T-helper 17 cell (primary cell): ENCODE results near the gene KLK12. TPM values are rescaled to one million over a fixed set of nuclear protein-coding genes. Genes with fewer than 3 reads are reported as not detected.
A peak's percentile ranks its signal among the peaks of the same experiment; 100 is the strongest.

Experiments used
- ATAC-seq: fragments of 150-1000 bp; cut with Tn5 transposase; 2 replicates; pipeline ENCODE4 v1.10.0; 2021; ENCODE audit warnings: mild to moderate bottlenecking, moderate library complexity
- DNase-seq, 3 donors: peaks; one replicate each; pipeline versions ENCODE4 v3.0.0 to v3.0.0-alpha.2; 2020 to 2021
- H3K9me3 ChIP-seq: one replicate; pipeline ENCODE4 v1.7.0; 2013; ENCODE audit warnings: low read length, mild to moderate bottlenecking; ENCODE audit not compliant: control insufficient read depth, poor library complexity, severe bottlenecking
- H3K27ac Mint-ChIP-seq: one replicate; pipeline ENCODE4 v1.8.0; 2022; ENCODE audit warnings: mild to moderate bottlenecking, moderate library complexity, mixed read lengths
- H3K27me3 Mint-ChIP-seq: one replicate; pipeline ENCODE4 v1.8.0; 2022; ENCODE audit warnings: mixed read lengths
- H3K36me3 Mint-ChIP-seq: one replicate; pipeline ENCODE4 v1.8.0; 2022; ENCODE audit warnings: low read depth, mixed read lengths
- H3K4me1 Mint-ChIP-seq: one replicate; pipeline ENCODE4 v1.8.0; 2022; ENCODE audit warnings: mild to moderate bottlenecking, mixed read lengths
- H3K4me3 Mint-ChIP-seq: one replicate; pipeline ENCODE4 v1.8.0; 2022; ENCODE audit warnings: mild to moderate bottlenecking, moderate library complexity, mixed read lengths
- total RNA-seq, 4 donors: library from RNA in 2 of 4; stranded (reverse) in 2 of 4; gene quantifications; one replicate each; pipeline ENCODE4 v1.2.3 and lab custom pipeline; 2022 to 2026

The KLK12 gene
- total RNA-seq, 2 donors from 2014 or later = not detected

- Mint-ChIP-seq H3K27ac (no peak within 1 kb of the TSS), H3K27me3 (peaks cover 68% of the 10 kb centered on the region)
Observed at GRCh38 chr19:51019544-51019925, 15.3 kb downstream of the KLK12 start, which contains the start of gene KLK10. Gene KLK10, minus strand, starts transcription at chr19:51019709. Its CDS starts 579 bp downstream, at chr19:51019130.

GRCh38 chr19:51018745-51019543 is 15.9 kb downstream of the KLK12 start:
- DNase-seq (no peak), ATAC-seq (no peak)
- Mint-ChIP-seq H3K4me1 (peaks cover 18% of the 10 kb centered on the region), H3K36me3 (peaks cover 13% of the 10 kb centered on the region), H3K27me3 (peaks cover 71% of the 10 kb centered on the region), H3K4me3 (peak overlapping the region; percentile 81), H3K27ac (no peak overlapping the region)
- H3K9me3 ChIP-seq = no peaks in the 10 kb centered on the region

More at GRCh38 chr19:51019544-51019925, 15.3 kb downstream of the KLK12 start, which contains the start of gene KLK10:
- peaks cover 18% of the 10 kb centered on the region for H3K4me1 Mint-ChIP-seq
- peaks cover 13% of the 10 kb centered on the region for H3K36me3 Mint-ChIP-seq
- DNase-seq (no peak), ATAC-seq (no peak)
- no peaks in the 10 kb centered on the region for H3K9me3 ChIP-seq
- H3K4me3 Mint-ChIP-seq = peak within 1 kb of the TSS; percentile 81

DNA sequence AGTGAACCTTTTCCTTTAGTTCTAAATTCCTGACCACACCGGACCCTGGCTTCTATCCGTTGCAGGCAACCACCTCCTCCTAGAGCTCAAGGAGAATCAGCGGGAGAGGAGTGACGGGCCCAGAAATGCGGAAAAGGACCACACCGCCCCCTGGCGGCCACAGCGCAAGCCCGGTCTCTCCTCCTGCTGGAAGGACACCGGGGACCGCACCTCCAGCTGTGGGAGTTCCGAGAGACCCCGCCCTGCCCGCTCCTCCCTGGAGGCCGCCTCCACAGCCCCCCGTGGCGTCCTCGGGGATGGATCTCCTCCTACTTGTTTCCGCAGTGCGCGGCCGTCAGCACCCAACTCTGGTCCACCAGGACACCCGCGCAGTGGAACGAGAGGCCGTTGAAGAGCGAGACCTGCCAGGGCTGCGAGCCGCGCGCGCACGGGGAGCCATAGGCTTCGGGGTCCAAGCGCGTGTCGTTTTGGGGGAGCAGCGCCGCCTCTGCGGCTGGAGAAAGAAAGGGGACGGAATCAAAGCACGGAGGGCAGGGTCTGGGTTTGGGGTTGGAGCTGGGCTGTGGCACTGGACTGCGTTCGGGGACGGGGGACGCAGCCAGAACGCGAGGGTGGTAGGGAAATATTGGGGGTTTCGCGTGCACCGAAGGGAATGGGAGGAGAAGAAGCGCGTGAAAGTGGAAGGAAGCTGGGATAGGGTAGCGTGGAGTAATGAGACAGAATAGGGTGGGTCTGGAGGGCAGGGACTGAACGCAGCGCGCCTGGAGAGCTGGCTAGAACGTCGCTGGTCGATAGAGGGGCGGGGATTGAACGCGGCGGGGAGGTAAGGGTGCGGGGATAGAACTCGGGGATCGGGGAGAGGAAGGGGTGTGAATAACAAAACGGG is 17.8 kb downstream of the KLK12 start:
- Mint-ChIP-seq H3K4me1 (peaks cover 16% of the 10 kb centered on the region), H3K36me3 (peaks cover 13% of the 10 kb centered on the region), H3K27ac (peak overlapping the region; percentile 32), H3K4me3 (peak overlapping the region; percentile 57), H3K27me3 (peaks cover 72% of the 10 kb centered on the region)
- ATAC-seq = no peak
- peak in 1 of 3 donors; percentile 16 for DNase-seq
- H3K9me3 ChIP-seq = no peaks in the 10 kb centered on the region

- Mint-ChIP-seq H3K27me3 (peaks cover 76% of the 10 kb centered on the region), H3K36me3 (peaks cover 13% of the 10 kb centered on the region), H3K27ac (no peak overlapping the region), H3K4me3 (no peak overlapping the region), H3K4me1 (peaks cover 16% of the 10 kb centered on the region)
- no peak for ATAC-seq
- no peak for DNase-seq
- H3K9me3 ChIP-seq = no peaks in the 10 kb centered on the region
Observed at GRCh38 chr19:51015691-51016267, 19.0 kb downstream of the KLK12 start.

GRCh38 chr19:51014242-51014641 is 20.6 kb downstream of the KLK12 start:
- peaks cover 82% of the 10 kb centered on the region for H3K27me3 Mint-ChIP-seq

GRCh38 chr19:51012661-51013190 is 22.1 kb downstream of the KLK12 start:
- Mint-ChIP-seq H3K4me1 (peaks cover 5% of the 10 kb centered on the region), H3K36me3 (peaks cover 8% of the 10 kb centered on the region), H3K27me3 (peaks cover 78% of the 10 kb centered on the region), H3K4me3 (no peak overlapping the region), H3K27ac (no peak overlapping the region)
- DNase-seq = no peak
- H3K9me3 ChIP-seq = no peaks in the 10 kb centered on the region
- ATAC-seq = no peak

More at GRCh38 chr19:51014242-51014641, 20.6 kb downstream of the KLK12 start:
- Mint-ChIP-seq H3K27ac (no peak overlapping the region), H3K36me3 (peaks cover 10% of the 10 kb centered on the region), H3K4me3 (no peak overlapping the region), H3K4me1 (peaks cover 12% of the 10 kb centered on the region)
- no peaks in the 10 kb centered on the region for H3K9me3 ChIP-seq
- ATAC-seq (no peak), DNase-seq (no peak)

GRCh38 chr19:51010066-51010795 is 24.6 kb downstream of the KLK12 start:
- H3K36me3 Mint-ChIP-seq = peaks cover 2% of the 10 kb centered on the region
- H3K9me3 ChIP-seq = no peaks in the 10 kb centered on the region
- ATAC-seq (no peak), DNase-seq (no peak)
- peaks cover 75% of the 10 kb centered on the region for H3K27me3 Mint-ChIP-seq
- H3K4me3 Mint-ChIP-seq = no peak overlapping the region
- no peak overlapping the region for H3K27ac Mint-ChIP-seq
- H3K4me1 Mint-ChIP-seq = peaks cover 2% of the 10 kb centered on the region

GRCh38 chr19:51009061-51009891 is 25.5 kb downstream of the KLK12 start:
- no peaks in the 10 kb centered on the region for H3K36me3 Mint-ChIP-seq
- H3K4me3 Mint-ChIP-seq = no peak overlapping the region
- DNase-seq (no peak), ATAC-seq (no peak)
- peaks cover 2% of the 10 kb centered on the region for H3K4me1 Mint-ChIP-seq
- H3K27me3 Mint-ChIP-seq = peaks cover 65% of the 10 kb centered on the region
- no peak overlapping the region for H3K27ac Mint-ChIP-seq
- no peaks in the 10 kb centered on the region for H3K9me3 ChIP-seq

- no peaks in the 10 kb centered on the region for H3K9me3 ChIP-seq
- no peak overlapping the region for H3K27ac Mint-ChIP-seq
- H3K4me1 Mint-ChIP-seq = peaks cover 2% of the 10 kb centered on the region
- DNase-seq = no peak
- H3K27me3 Mint-ChIP-seq = peaks cover 50% of the 10 kb centered on the region
- H3K4me3 Mint-ChIP-seq = no peak overlapping the region
- ATAC-seq = no peak
- H3K36me3 Mint-ChIP-seq = no peaks in the 10 kb centered on the region
Observed at GRCh38 chr19:51007488-51007887, 27.3 kb downstream of the KLK12 start.

DNA sequence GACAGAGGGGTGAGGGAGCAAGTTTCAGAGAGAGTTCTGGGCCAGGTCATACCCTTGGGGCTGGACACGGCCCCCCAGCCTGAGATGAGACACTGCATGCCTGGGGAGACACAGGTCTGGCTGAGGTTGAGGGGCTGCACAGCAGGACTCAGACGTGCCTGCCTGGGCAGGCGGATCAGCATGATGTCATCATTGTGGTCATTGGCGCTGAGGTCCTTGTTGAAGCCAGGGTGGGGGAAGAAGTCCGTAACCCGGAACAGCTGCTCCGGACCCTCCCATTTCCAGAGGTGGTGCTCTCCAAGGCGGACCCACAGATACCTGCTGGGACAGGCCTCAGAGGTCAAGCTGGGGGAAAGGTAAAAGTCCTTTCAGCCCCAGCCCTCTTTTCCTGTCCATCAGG is 28.4 kb downstream of the KLK12 start:
- no peak for ATAC-seq
- no peak for DNase-seq
- H3K27ac Mint-ChIP-seq = no peak overlapping the region
- no peaks in the 10 kb centered on the region for H3K9me3 ChIP-seq
- H3K4me1 Mint-ChIP-seq = peaks cover 2% of the 10 kb centered on the region
- peaks cover 57% of the 10 kb centered on the region for H3K27me3 Mint-ChIP-seq
- no peak overlapping the region for H3K4me3 Mint-ChIP-seq
- peaks cover 2% of the 10 kb centered on the region for H3K36me3 Mint-ChIP-seq

- Mint-ChIP-seq H3K4me1 (peaks cover 2% of the 10 kb centered on the region), H3K4me3 (no peak overlapping the region), H3K36me3 (peaks cover 2% of the 10 kb centered on the region), H3K27ac (no peak overlapping the region), H3K27me3 (peaks cover 59% of the 10 kb centered on the region)
- DNase-seq (no peak), ATAC-seq (no peak)
- H3K9me3 ChIP-seq = no peaks in the 10 kb centered on the region
Observed at GRCh38 chr19:51005248-51005647, 29.6 kb downstream of the KLK12 start.

DNA sequence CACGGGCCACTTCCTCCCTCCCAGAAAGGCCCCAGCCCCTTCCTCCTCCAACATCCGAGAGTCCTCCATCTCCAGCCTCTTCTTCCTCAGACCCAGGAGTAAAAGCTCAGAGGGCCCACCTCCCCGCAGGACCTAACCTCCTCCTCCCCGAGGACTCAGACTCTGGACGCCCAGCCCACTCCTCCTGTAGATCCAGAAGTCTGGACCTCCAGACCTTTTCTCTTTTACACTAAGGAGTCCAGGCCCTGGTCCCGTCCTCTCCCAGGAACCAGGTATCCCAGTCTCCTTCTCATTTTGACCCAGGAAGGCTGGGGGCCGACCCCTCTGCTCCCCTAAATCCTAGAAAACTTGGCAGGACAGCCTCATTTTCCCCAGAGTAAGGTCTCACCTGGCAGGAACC is 31.5 kb downstream of the KLK12 start:
- no peak for DNase-seq
- H3K27me3 Mint-ChIP-seq = peaks cover 52% of the 10 kb centered on the region
- H3K9me3 ChIP-seq = no peaks in the 10 kb centered on the region
- peaks cover 2% of the 10 kb centered on the region for H3K4me1 Mint-ChIP-seq
- ATAC-seq = no peak
- no peak overlapping the region for H3K4me3 Mint-ChIP-seq
- peaks cover 2% of the 10 kb centered on the region for H3K36me3 Mint-ChIP-seq
- H3K27ac Mint-ChIP-seq = no peak overlapping the region
